ENCODE measurements around the gene NRG3. TPM values are rescaled to one million over a fixed set of nuclear protein-coding genes. Genes with fewer than 3 reads are reported as not detected.

Gene NRG3
- total RNA-seq, 2 experiments from 2014 or later: not detected

- H3K36me3 Mint-ChIP-seq: no peaks in the 10 kb centered on the region
- no peaks in the 10 kb centered on the region for H3K4me1 Mint-ChIP-seq
- H3K27ac Mint-ChIP-seq: no peak overlapping the region
- DNase-seq (no peak), ATAC-seq (no peak)
- H3K4me3 Mint-ChIP-seq: no peak overlapping the region
- H3K9me3 Mint-ChIP-seq (ENCODE audit: low read depth): peaks cover 6% of the 10 kb centered on the region
- no peaks in the 10 kb centered on the region for H3K27me3 Mint-ChIP-seq
- CTCF ChIA-PET: no interaction called here
These were observed 1005.8 kb downstream of the NRG3 start for GRCh38 chr10:82880776-82881290.

- CTCF ChIA-PET: no interaction called here
- peaks cover 5% of the 10 kb centered on the region for H3K9me3 Mint-ChIP-seq (ENCODE audit: low read depth)
These were observed 1007.7 kb downstream of the NRG3 start for GRCh38 chr10:82882722-82883121.

GRCh38 chr10:82883603-82884002 is 1008.6 kb downstream of the NRG3 start:
- DNase-seq (no peak), ATAC-seq (no peak)
- CTCF ChIA-PET: no interaction called here
- H3K27ac Mint-ChIP-seq: no peak overlapping the region
- no peaks in the 10 kb centered on the region for H3K36me3 Mint-ChIP-seq
- H3K27me3 Mint-ChIP-seq: no peaks in the 10 kb centered on the region
- no peak overlapping the region for H3K4me3 Mint-ChIP-seq
- H3K9me3 Mint-ChIP-seq (ENCODE audit: low read depth): peaks cover 5% of the 10 kb centered on the region
- H3K4me1 Mint-ChIP-seq: no peaks in the 10 kb centered on the region

More at GRCh38 chr10:82882722-82883121, 1007.7 kb downstream of the NRG3 start:
- Mint-ChIP-seq H3K27me3 (no peaks in the 10 kb centered on the region), H3K27ac (no peak overlapping the region), H3K4me1 (no peaks in the 10 kb centered on the region), H3K36me3 (no peaks in the 10 kb centered on the region), H3K4me3 (no peak overlapping the region)
- DNase-seq: no peak
- no peak for ATAC-seq

GRCh38 chr10:82887488-82887887 is 1012.5 kb downstream of the NRG3 start:
- Mint-ChIP-seq H3K36me3 (no peaks in the 10 kb centered on the region), H3K27ac (no peak overlapping the region), H3K4me1 (no peaks in the 10 kb centered on the region), H3K27me3 (no peaks in the 10 kb centered on the region), H3K4me3 (no peak overlapping the region), H3K9me3 (ENCODE audit: low read depth) (peaks cover 2% of the 10 kb centered on the region)
- DNase-seq: no peak
- CTCF ChIA-PET: no interaction called here
- ATAC-seq: no peak

- ATAC-seq (no peak), DNase-seq (no peak)
- H3K27me3 Mint-ChIP-seq: no peaks in the 10 kb centered on the region
- H3K4me3 Mint-ChIP-seq: no peak overlapping the region
- no peaks in the 10 kb centered on the region for H3K36me3 Mint-ChIP-seq
- no peaks in the 10 kb centered on the region for H3K4me1 Mint-ChIP-seq
- no peak overlapping the region for H3K27ac Mint-ChIP-seq
- peaks cover 2% of the 10 kb centered on the region for H3K9me3 Mint-ChIP-seq (ENCODE audit: low read depth)
- CTCF ChIA-PET: no interaction called here
These were observed 1013.9 kb downstream of the NRG3 start for GRCh38 chr10:82888809-82889455.

- Mint-ChIP-seq H3K27me3 (no peaks in the 10 kb centered on the region), H3K36me3 (no peaks in the 10 kb centered on the region), H3K4me1 (no peaks in the 10 kb centered on the region), H3K4me3 (no peak overlapping the region), H3K27ac (no peak overlapping the region), H3K9me3 (ENCODE audit: low read depth) (peaks cover 2% of the 10 kb centered on the region)
- CTCF ChIA-PET: no interaction called here
- DNase-seq (no peak), ATAC-seq (no peak)
These were observed 1014.7 kb downstream of the NRG3 start for GRCh38 chr10:82889728-82890127.

- DNase-seq (no peak), ATAC-seq (no peak)
- CTCF ChIA-PET: no interaction called here
- Mint-ChIP-seq H3K27me3 (no peaks in the 10 kb centered on the region), H3K36me3 (no peaks in the 10 kb centered on the region), H3K4me3 (no peak overlapping the region), H3K4me1 (no peaks in the 10 kb centered on the region), H3K9me3 (ENCODE audit: low read depth) (peaks cover 2% of the 10 kb centered on the region), H3K27ac (no peak overlapping the region)
These were observed 1015.6 kb downstream of the NRG3 start for GRCh38 chr10:82890573-82890972.

- Mint-ChIP-seq H3K36me3 (no peaks in the 10 kb centered on the region), H3K4me3 (no peak overlapping the region), H3K27ac (no peak overlapping the region), H3K27me3 (no peaks in the 10 kb centered on the region), H3K9me3 (ENCODE audit: low read depth) (no peaks in the 10 kb centered on the region), H3K4me1 (no peaks in the 10 kb centered on the region)
- DNase-seq (no peak), ATAC-seq (no peak)
- CTCF ChIA-PET: interaction anchor here (0.5 kb wide), 1 partner anchor 10 kb away, joined by 3 read pairs; no protein-coding TSS in a partner anchor
These were observed 1033.1 kb downstream of the NRG3 start for GRCh38 chr10:82908096-82908495.

GRCh38 chr10:82908751-82909150 is 1033.8 kb downstream of the NRG3 start:
- ATAC-seq: no peak
- Mint-ChIP-seq H3K4me1 (no peaks in the 10 kb centered on the region), H3K27me3 (no peaks in the 10 kb centered on the region), H3K27ac (no peak overlapping the region), H3K36me3 (no peaks in the 10 kb centered on the region), H3K9me3 (ENCODE audit: low read depth) (no peaks in the 10 kb centered on the region), H3K4me3 (no peak overlapping the region)
- no peak for DNase-seq
- CTCF ChIA-PET: interaction anchor here (0.5 kb wide), 1 partner anchor 9 kb away, joined by 3 read pairs; no protein-coding TSS in a partner anchor

- Mint-ChIP-seq H3K27me3 (no peaks in the 10 kb centered on the region), H3K36me3 (no peaks in the 10 kb centered on the region)
These were observed 1035.3 kb downstream of the NRG3 start for GRCh38 chr10:82910301-82910700.

GRCh38 chr10:82914655-82915136 is 1039.7 kb downstream of the NRG3 start:
- Mint-ChIP-seq H3K27me3 (no peaks in the 10 kb centered on the region), H3K4me3 (no peak overlapping the region), H3K36me3 (no peaks in the 10 kb centered on the region), H3K27ac (no peak overlapping the region), H3K4me1 (no peaks in the 10 kb centered on the region), H3K9me3 (ENCODE audit: low read depth) (peaks cover 8% of the 10 kb centered on the region)
- ATAC-seq (no peak), DNase-seq (no peak)
- CTCF ChIA-PET: no interaction called here

More at GRCh38 chr10:82910301-82910700, 1035.3 kb downstream of the NRG3 start:
- H3K4me1 Mint-ChIP-seq: no peaks in the 10 kb centered on the region
- no peak for ATAC-seq
- no peak overlapping the region for H3K27ac Mint-ChIP-seq
- no peak overlapping the region for H3K4me3 Mint-ChIP-seq
- CTCF ChIA-PET: no interaction called here
- no peaks in the 10 kb centered on the region for H3K9me3 Mint-ChIP-seq (ENCODE audit: low read depth)
- DNase-seq: no peak

GRCh38 chr10:82916941-82917340 is 1041.9 kb downstream of the NRG3 start:
- ATAC-seq (no peak), DNase-seq (no peak)
- Mint-ChIP-seq H3K4me1 (no peaks in the 10 kb centered on the region), H3K36me3 (no peaks in the 10 kb centered on the region), H3K9me3 (ENCODE audit: low read depth) (peaks cover 8% of the 10 kb centered on the region), H3K27me3 (no peaks in the 10 kb centered on the region), H3K4me3 (no peak overlapping the region), H3K27ac (no peak overlapping the region)
- CTCF ChIA-PET: no interaction called here

- DNase-seq: no peak
- no peak for ATAC-seq
- H3K36me3 Mint-ChIP-seq: no peaks in the 10 kb centered on the region
- peaks cover 12% of the 10 kb centered on the region for H3K9me3 Mint-ChIP-seq (ENCODE audit: low read depth)
- CTCF ChIA-PET: interaction anchor here (0.7 kb wide), 1 partner anchor 10 kb away, joined by 3 read pairs; no protein-coding TSS in a partner anchor
- no peaks in the 10 kb centered on the region for H3K4me1 Mint-ChIP-seq
- H3K27ac Mint-ChIP-seq: no peak overlapping the region
- H3K27me3 Mint-ChIP-seq: no peaks in the 10 kb centered on the region
- H3K4me3 Mint-ChIP-seq: no peak overlapping the region
These were observed 1043.0 kb downstream of the NRG3 start for GRCh38 chr10:82918022-82918421.

- no peak for DNase-seq
- no peaks in the 10 kb centered on the region for H3K36me3 Mint-ChIP-seq
- no peaks in the 10 kb centered on the region for H3K27me3 Mint-ChIP-seq
- CTCF ChIA-PET: no interaction called here
- H3K4me1 Mint-ChIP-seq: no peaks in the 10 kb centered on the region
- H3K9me3 Mint-ChIP-seq (ENCODE audit: low read depth): peaks cover 12% of the 10 kb centered on the region
- ATAC-seq: no peak
- H3K4me3 Mint-ChIP-seq: no peak overlapping the region
- H3K27ac Mint-ChIP-seq: no peak overlapping the region
These were observed 1047.1 kb downstream of the NRG3 start for GRCh38 chr10:82922046-82922445.
